ENCODE measurements around the gene AQP12B.
"Not testable (repeated sequence)": the region's sequence is repeated elsewhere in the genome, so short reads cannot be mapped to it uniquely, and the experiment has no call there.

DNA sequence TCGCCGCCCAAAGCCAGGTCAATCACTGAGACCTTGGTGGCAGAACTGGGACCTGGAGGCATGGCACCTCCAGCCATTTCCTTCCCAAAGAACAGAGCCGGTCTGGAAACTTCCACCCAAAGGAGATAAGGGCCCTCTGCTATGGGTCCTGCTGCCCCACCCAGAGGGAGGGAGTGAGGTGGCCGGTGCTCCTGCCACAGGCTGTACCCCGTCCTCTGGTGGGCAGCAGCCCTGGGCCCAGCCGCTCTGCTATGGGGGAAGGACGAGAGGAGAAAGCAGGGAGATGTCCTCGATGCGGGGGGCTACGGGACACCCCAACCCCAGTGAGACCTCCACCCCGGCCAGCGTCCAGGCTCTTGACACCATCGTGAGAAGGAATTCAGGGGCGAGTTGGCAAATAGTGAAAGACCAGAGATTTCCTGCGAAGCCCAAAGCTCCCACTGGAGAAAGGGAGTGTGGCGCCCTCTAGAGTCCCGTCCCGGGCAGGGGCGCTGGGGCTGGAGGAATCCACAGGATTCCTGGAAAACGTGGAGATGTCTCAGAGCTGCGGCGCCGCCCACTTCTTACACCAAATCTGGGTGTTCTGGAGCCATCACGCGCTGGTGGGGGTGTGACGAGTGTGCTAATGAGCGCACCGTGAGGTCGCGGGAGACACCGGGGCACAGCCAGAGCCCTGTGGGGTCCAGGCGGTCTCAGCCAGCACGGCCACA is 16.3 kb upstream of the AQP12B start:
- not testable (repeated sequence) for TF ChIP-seq TAF1 (IDR thresholded peaks at IDR 0.05; ENCODE audit: low read depth, low read length); POLR2AphosphoS5 (IDR thresholded peaks at IDR 0.05; ENCODE audit: low read depth, low read length); POLR2A (IDR thresholded peaks at IDR 0.05; ENCODE audit: low read depth, low read length); POU2F2 (IDR thresholded peaks at IDR 0.05; ENCODE audit: low read depth, low read length); PAX5 (IDR thresholded peaks at IDR 0.05; ENCODE audit: insufficient read depth, low read length, severe bottlenecking)

Measured in GM12891 (cell line).